Measurements from ENCODE around the gene ZNF423. TPM values are rescaled to one million over a fixed set of nuclear protein-coding genes. Genes with fewer than 3 reads are reported as not detected.

The ZNF423 gene
- total RNA-seq, 2 donors from 2014 or later: not detected

DNA sequence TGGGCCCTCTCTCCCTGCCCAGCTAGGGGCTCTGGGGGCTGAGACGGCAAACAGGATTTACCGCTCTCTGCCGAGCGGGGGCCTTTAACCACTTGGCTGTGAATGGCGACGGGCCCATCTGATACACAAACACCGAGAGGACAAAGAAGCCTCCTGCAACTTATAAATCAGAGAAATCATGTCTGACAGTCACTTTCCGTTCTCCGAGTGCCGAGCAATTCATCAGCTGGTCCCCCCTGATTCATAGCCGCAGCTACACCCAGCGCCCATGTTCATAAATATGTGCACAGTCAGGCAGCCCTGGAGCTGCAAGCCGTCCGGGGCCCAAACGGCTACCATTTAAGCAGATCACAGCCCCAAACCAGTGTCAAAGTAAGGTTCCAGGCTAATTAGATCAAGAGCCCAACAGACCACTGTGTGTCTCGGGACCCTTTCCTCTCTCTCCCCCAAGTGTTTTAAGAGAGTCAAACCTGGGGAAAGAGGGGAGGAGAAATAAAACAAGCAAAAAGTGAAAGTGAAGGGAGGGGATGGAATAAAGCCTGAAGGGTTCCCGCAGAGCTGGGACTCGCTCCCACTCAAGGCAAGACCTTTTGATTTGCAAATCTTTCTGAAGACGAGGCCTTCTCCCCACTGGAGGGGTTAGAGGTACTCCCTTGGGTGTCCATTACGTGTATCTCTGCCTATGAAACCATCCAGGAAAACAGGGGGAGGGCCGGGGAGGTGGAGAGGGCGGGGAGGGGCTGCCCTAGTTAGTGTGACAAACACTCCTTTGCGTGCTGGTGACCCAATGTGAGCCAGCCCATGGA, 327.6 kb downstream of the ZNF423 start:
- peak overlapping the region; percentile 85 to 86 for H3K4me3 Mint-ChIP-seq
- ATAC-seq (replicated peaks in 1 of 2): peak; percentile 71 to 77
- peaks cover 20% of the 10 kb centered on the region for H3K4me1 Mint-ChIP-seq (ENCODE audit: low read depth)
- peak overlapping the region; percentile 74 for H3K27ac Mint-ChIP-seq
- no peaks in the 10 kb centered on the region for H3K36me3 Mint-ChIP-seq (ENCODE audit: insufficient read depth in 2 of 2)
- H3K9me3 Mint-ChIP-seq: no peaks in the 10 kb centered on the region
- DNase-seq: peak; percentile 21 to 29
- H3K27me3 Mint-ChIP-seq (ENCODE audit: low read depth): no peaks in the 10 kb centered on the region

DNA sequence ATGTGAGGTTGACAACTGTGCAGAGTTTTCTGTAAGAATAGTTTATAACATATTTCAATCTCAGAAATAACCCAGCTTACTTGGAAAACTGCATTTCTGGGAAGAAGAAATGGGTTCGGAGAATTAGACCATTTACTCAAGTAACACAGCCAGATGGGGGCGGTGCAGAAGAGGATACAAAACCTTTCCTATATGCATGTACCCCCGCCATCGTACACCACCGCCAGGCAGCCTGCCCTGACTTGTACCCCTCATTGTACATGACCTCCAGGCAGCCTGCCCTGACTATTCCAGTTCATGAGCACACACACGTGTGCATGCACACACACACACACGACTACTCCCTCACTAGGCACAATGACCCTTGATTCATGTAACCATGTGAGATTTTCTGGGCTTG, 328.3 kb downstream of the ZNF423 start:
- Mint-ChIP-seq H3K27me3 (ENCODE audit: low read depth) (no peaks in the 10 kb centered on the region), H3K4me3 (peak overlapping the region; percentile 85 to 86), H3K36me3 (ENCODE audit: insufficient read depth in 2 of 2) (no peaks in the 10 kb centered on the region), H3K9me3 (no peaks in the 10 kb centered on the region), H3K27ac (no peak overlapping the region), H3K4me1 (ENCODE audit: low read depth) (peaks cover 20% of the 10 kb centered on the region)
- DNase-seq (no peak), ATAC-seq (replicated peaks in 1 of 2) (no peak)

DNA sequence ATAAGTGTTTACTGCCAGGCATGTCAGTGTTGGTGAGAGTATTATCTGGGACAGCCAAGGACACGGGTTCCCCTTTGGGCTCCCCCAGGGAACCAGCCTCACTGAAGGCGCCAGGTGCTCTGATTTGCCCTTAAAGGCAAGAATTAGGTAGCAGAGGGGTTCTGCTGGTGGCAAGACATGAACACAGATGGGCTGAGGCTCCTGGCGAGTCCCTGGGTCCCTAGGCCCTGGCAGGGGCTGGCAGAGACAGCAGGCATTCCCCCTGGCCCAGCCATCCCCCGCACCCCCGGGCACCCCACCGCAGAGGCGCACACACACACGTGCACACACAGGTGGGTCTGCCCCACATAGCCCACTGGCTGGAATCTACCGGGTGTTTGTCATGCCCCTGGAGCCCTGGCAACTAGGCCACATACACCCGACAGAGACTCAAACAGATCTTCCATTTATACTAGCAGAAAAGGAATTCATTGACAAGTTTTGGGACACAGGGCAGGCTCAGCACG, 329.0 kb downstream of the ZNF423 start:
- no peak for DNase-seq
- Mint-ChIP-seq H3K27me3 (ENCODE audit: low read depth) (no peaks in the 10 kb centered on the region), H3K27ac (no peak overlapping the region), H3K9me3 (no peaks in the 10 kb centered on the region), H3K4me1 (ENCODE audit: low read depth) (peaks cover 20% of the 10 kb centered on the region), H3K4me3 (no peak overlapping the region), H3K36me3 (ENCODE audit: insufficient read depth in 2 of 2) (no peaks in the 10 kb centered on the region)
- ATAC-seq (replicated peaks in 1 of 2): no peak

DNA sequence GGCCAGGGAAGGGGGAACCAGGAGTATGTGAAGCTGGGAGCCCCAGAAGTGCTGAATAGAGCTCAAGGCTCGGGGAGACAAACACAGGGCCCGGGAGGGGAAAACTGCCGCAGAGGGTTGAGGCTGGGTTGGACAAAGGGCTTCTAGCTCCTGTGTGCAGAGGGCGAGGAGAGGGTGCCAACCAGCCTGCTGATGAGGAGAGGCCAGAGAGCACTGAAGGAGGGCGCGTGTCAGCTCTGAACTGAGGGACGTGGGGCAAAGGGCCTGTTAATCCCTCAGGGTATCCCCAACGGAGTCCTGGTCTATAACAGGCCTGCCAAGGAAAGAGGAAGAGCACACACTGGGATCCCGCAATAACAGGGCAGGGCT, 331.0 kb downstream of the ZNF423 start:
- Mint-ChIP-seq H3K36me3 (ENCODE audit: insufficient read depth in 2 of 2) (no peaks in the 10 kb centered on the region), H3K4me3 (no peak overlapping the region), H3K27me3 (ENCODE audit: low read depth) (no peaks in the 10 kb centered on the region), H3K4me1 (ENCODE audit: low read depth) (peaks cover 21% of the 10 kb centered on the region), H3K27ac (no peak overlapping the region), H3K9me3 (no peaks in the 10 kb centered on the region)
- DNase-seq (no peak), ATAC-seq (replicated peaks in 1 of 2) (no peak)

DNA sequence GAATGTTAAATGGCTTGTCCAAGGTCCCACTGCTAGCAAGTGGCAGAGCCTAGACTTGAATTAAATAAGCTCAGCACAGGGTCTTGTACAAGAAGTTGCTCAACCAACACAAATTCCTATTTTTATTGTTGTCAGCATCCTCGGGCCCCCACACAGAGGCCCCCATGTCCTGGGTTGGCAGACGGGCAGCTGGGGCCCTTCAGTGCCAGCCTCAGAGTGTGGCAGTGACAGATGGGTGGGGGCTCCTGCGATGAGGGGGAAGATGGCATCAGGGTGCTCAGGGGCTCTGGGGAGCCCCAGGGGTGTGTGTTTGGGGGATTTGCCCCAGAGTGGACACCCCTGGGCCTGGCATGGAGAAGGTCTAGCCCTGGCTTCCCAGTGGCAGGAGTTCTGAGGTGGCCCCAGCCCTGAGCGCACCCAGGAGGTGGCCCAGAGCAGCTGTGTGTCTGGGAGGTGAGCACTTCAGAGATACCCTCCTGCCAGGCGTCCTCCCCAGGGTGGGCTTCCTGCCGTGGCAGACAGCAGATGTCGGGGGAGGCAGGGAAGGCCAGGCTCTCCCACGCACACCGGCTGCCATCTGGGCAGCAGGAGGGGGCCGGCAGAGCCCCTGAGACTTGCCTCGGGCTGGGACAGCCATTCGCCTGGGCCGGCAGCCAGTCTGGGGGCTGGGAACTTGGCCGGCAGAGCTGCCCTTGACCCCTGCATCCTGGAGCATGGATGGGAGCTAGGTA, 331.5 kb downstream of the ZNF423 start:
- H3K36me3 Mint-ChIP-seq (ENCODE audit: insufficient read depth in 2 of 2): no peaks in the 10 kb centered on the region
- ATAC-seq (replicated peaks in 1 of 2) (no peak), DNase-seq (no peak)
- H3K4me3 Mint-ChIP-seq: no peak overlapping the region
- no peaks in the 10 kb centered on the region for H3K27me3 Mint-ChIP-seq (ENCODE audit: low read depth)
- H3K9me3 Mint-ChIP-seq: no peaks in the 10 kb centered on the region
- no peak overlapping the region for H3K27ac Mint-ChIP-seq
- H3K4me1 Mint-ChIP-seq (ENCODE audit: low read depth): peaks cover 26% of the 10 kb centered on the region

DNA sequence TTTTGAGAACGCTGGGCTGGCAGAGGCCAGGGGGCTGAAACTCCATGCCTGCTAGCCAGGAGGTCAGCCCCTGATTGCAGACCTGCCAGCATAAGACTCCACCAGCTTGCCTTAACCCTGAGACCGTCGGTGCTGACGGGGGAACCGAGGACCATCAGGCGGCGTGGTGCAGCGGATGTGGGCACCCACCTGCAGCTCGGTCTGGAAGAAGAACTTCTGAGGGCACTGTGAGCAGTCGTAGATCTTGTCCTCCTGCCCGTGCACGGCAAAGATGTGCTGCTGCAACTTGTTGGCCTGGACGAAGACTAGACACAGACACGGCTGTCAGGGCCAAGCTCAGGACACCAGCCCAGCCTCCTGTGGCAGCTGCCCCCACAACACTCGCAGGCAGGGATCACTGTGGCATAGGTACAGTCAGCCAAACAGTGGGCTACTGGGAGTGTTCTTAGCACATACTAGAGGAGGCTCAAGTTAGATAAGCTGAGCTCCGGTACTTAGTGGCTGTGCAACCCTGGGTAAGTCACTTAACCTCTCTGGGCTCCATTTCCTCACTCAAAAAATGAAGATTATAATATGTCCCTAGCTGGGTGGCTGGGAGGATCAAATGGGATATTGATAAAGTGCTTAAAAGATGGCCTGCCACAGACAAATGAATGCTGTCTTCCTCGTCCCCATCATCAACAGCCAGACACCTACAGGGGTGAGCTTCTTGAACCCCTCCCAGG, 332.3 kb downstream of the ZNF423 start:
- no peaks in the 10 kb centered on the region for H3K36me3 Mint-ChIP-seq (ENCODE audit: insufficient read depth in 2 of 2)
- peaks cover 24% of the 10 kb centered on the region for H3K4me1 Mint-ChIP-seq (ENCODE audit: low read depth)
- ATAC-seq (replicated peaks in 1 of 2) (no peak), DNase-seq (no peak)
- no peaks in the 10 kb centered on the region for H3K9me3 Mint-ChIP-seq
- H3K27me3 Mint-ChIP-seq (ENCODE audit: low read depth): no peaks in the 10 kb centered on the region
- no peak overlapping the region for H3K4me3 Mint-ChIP-seq
- no peak overlapping the region for H3K27ac Mint-ChIP-seq

DNA sequence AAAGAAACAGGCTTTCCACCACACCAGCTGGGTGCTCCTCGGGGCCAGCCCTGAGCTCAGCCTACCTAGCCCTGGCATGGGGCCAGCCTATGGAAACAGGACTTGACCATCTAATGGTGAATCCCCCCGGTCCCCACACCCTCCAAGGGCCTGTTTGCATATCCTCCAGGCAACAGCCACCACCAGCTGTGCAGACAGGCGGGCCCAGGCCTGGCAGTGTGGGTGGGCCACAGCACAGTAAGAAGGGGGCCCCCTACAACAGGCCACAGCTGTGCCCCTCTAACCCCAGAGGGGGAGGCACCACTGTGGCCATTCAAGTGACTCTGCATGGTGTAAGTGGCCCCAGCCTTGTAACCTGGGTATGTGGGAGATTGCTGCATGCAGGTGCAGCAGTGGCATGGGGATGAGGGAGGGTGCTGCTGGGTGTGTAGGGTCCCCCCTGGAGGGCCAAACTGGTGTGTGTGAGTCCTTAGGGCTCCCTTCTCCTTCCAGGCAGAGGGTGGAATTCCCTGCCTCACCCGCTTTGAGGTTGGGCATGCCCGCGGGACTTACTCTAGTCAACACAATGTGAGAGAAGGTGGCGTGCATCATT, 334.1 kb downstream of the ZNF423 start:
- no peaks in the 10 kb centered on the region for H3K27me3 Mint-ChIP-seq (ENCODE audit: low read depth)
- ATAC-seq (replicated peaks in 1 of 2) (peak in 1 of 2 donors; percentile 26), DNase-seq (no peak)
- H3K4me3 Mint-ChIP-seq: no peak overlapping the region
- H3K9me3 Mint-ChIP-seq: no peaks in the 10 kb centered on the region
- H3K4me1 Mint-ChIP-seq (ENCODE audit: low read depth): peaks cover 9% of the 10 kb centered on the region
- no peak overlapping the region for H3K27ac Mint-ChIP-seq
- no peaks in the 10 kb centered on the region for H3K36me3 Mint-ChIP-seq (ENCODE audit: insufficient read depth in 2 of 2)

DNA sequence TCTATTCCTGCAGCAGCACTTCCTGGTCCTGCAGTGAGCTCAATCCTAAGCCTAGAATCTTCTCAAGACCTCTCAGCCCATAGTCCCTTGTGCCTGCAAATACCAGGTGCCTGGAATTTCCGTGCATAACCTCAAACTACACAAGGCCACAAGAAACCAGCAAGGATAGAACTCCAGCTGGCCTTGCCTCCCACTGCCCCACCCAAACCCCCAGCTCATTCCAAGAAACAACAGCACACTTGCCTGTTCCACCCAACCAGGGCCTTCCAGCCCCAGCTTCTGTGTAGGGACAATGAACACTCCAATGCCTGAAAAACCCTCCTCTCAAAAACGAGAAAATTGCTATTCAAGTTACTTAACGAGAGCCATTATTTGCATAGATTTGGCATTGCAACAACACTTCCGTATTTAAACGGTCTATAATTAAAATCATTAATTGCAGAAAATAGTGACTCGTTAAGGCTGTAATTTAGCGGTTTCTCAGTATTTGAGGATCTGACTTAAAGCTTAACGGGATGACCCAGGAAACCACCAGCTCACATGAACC, 335.3 kb downstream of the ZNF423 start:
- H3K27ac Mint-ChIP-seq: no peak overlapping the region
- DNase-seq (no peak), ATAC-seq (replicated peaks in 1 of 2) (no peak)
- peaks cover 9% of the 10 kb centered on the region for H3K4me1 Mint-ChIP-seq (ENCODE audit: low read depth)
- H3K9me3 Mint-ChIP-seq: no peaks in the 10 kb centered on the region
- H3K27me3 Mint-ChIP-seq (ENCODE audit: low read depth): no peaks in the 10 kb centered on the region
- H3K4me3 Mint-ChIP-seq: no peak overlapping the region
- no peaks in the 10 kb centered on the region for H3K36me3 Mint-ChIP-seq (ENCODE audit: insufficient read depth in 2 of 2)

DNA sequence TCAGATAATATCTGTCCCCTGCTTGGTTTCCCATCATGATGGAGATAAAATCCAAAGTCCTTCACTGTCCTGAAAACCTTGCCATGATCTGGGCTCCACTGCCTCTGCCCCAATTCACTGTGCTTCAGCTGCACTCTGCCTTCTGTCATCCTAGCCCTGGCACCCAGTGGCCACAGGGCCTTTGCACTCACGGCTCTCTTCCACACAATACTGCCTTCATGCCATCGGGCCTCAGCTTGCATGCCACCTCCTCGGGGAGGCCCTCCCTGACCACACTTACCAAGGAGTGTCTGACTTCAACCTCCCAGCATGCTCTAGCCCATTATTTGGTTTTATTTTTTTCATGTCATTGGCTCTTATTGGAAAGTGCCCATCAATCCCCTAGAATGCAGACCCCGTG, 336.2 kb downstream of the ZNF423 start:
- no peaks in the 10 kb centered on the region for H3K9me3 Mint-ChIP-seq
- no peak overlapping the region for H3K27ac Mint-ChIP-seq
- no peak for DNase-seq
- H3K4me1 Mint-ChIP-seq (ENCODE audit: low read depth): peaks cover 9% of the 10 kb centered on the region
- H3K36me3 Mint-ChIP-seq (ENCODE audit: insufficient read depth in 2 of 2): no peaks in the 10 kb centered on the region
- H3K27me3 Mint-ChIP-seq (ENCODE audit: low read depth): no peaks in the 10 kb centered on the region
- H3K4me3 Mint-ChIP-seq: no peak overlapping the region
- no peak for ATAC-seq (replicated peaks in 1 of 2)

DNA sequence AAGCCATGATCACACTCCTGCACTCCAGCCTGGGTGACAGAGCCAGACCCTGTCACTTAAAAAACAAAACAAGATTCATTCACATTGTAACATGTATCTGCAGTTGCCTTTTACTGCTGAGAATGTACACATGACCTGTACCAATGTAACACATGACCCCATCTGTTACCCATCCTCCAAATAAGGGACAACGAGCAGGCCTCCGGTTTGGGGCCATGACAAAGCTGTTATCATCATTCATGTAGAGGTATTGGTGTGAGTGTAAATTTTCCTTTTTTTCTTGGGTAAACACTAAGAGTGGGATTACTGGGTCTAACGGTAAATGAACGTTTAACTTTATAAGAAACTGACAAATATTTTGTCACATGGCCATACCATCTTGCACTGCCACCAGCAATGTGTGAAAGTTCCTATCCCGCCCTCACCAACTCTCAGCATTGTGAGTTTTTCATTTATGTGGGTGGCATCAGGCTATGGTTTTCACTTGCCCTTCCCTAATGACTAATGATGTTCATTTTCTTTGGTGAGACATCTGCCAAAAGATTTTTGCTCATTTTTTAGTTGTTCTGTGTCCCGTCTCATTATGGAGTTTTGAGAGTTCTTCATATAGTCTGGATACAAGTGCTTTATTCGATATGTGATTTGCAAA, 336.8 kb downstream of the ZNF423 start:
- Mint-ChIP-seq H3K27ac (no peak overlapping the region), H3K4me1 (ENCODE audit: low read depth) (peaks cover 9% of the 10 kb centered on the region), H3K9me3 (no peaks in the 10 kb centered on the region), H3K36me3 (ENCODE audit: insufficient read depth in 2 of 2) (no peaks in the 10 kb centered on the region), H3K27me3 (ENCODE audit: low read depth) (no peaks in the 10 kb centered on the region), H3K4me3 (no peak overlapping the region)
- DNase-seq: no peak
- ATAC-seq (replicated peaks in 1 of 2): peak in 1 of 2 donors; percentile 49

DNA sequence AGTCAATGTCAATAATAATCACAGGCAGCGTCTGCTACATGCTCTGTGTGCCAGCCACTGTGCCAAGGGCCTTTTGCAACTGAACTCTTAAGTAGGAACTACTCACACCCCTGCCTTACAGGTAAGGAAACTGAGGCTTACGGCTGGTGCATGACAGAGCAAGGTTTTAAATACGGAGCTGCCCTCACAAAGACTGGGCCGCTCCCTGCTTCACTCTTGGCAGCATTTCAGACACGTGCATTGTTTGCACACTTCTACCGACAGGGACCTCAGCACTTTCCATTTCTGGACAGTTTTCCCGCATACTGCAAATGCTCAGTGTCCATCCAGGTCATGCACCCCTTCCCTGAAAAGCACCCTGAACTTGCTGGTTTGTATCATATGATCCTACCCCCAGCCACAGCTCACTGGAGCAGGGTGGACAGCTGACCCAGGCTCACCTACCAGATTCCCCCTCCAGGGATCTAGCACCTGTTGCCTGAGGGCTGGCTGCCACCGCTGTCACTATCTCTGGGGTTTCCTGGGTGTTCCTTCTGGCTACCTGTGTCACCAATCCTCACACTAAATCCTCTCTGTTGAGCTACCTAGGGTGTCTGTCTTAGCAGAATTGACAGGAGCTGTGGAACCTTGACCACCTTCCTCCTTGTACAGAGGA, 339.4 kb downstream of the ZNF423 start:
- no peaks in the 10 kb centered on the region for H3K36me3 Mint-ChIP-seq (ENCODE audit: insufficient read depth in 2 of 2)
- no peaks in the 10 kb centered on the region for H3K27me3 Mint-ChIP-seq (ENCODE audit: low read depth)
- ATAC-seq (replicated peaks in 1 of 2) (no peak), DNase-seq (no peak)
- no peak overlapping the region for H3K4me3 Mint-ChIP-seq
- H3K27ac Mint-ChIP-seq: no peak overlapping the region
- no peaks in the 10 kb centered on the region for H3K9me3 Mint-ChIP-seq
- H3K4me1 Mint-ChIP-seq (ENCODE audit: low read depth): peaks cover 9% of the 10 kb centered on the region

DNA sequence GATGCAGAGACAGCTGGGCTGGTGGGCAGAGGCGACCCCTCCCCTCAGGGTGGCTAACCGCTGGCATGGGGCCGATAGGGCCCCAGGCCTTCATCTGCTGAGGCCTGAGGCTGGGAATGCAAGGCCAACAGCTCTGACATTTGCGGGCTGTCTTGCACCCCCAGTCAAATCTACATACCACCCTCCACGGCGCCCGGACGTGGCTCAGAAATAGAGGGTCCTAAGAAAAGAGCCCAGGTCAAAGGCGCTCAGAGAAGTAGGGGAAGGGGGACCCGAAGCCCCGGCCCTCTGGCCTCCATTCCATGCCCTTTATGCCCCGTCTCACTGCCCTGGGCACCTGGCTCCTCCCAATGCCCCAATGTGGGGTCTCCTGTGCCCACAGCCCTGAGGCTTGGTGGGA, 340.1 kb downstream of the ZNF423 start:
- H3K27me3 Mint-ChIP-seq (ENCODE audit: low read depth): no peaks in the 10 kb centered on the region
- DNase-seq (no peak), ATAC-seq (replicated peaks in 1 of 2) (no peak)
- H3K4me3 Mint-ChIP-seq: no peak overlapping the region
- no peak overlapping the region for H3K27ac Mint-ChIP-seq
- peaks cover 9% of the 10 kb centered on the region for H3K4me1 Mint-ChIP-seq (ENCODE audit: low read depth)
- no peaks in the 10 kb centered on the region for H3K36me3 Mint-ChIP-seq (ENCODE audit: insufficient read depth in 2 of 2)
- no peaks in the 10 kb centered on the region for H3K9me3 Mint-ChIP-seq

All from activated T-cell treated with anti-CD3 and anti-CD28 coated beads, Interleukin-2, amount 50 U/mL, for 72 hours (primary cell).